ENCODE results near the gene EMC10. TPM values are rescaled to one million over a fixed set of nuclear protein-coding genes. Genes with fewer than 3 reads are reported as not detected.

Gene EMC10
- total RNA-seq, 1 experiment from 2014 or later: 109 TPM

GRCh38 chr19:50451223-50451534 is 25.1 kb upstream of the EMC10 start:
- H2BK15ac ChIP-seq (ENCODE audit: low read depth, low read length): no peak overlapping the region
- no peak overlapping the region for H3K27ac ChIP-seq (ENCODE audit: insufficient read length, low read depth, low read length)
- no peak overlapping the region for H3K14ac ChIP-seq (ENCODE audit: insufficient read depth, low read length)
- TF ChIP-seq CTCF (conservative IDR thresholded peaks at IDR 0.05): no peak
- H3K9me3 Mint-ChIP-seq: peaks cover 2 to 4% of the 10 kb centered on the region in 2 experiments; a peak in 4 of 5 replicates
- H3K4me1 Mint-ChIP-seq: peaks cover 0 to 10% of the 10 kb centered on the region in 2 experiments; a peak in 2 of 4 replicates
- H2AK5ac ChIP-seq (ENCODE audit: insufficient read length, low read length): no peak overlapping the region
- no peak overlapping the region for H4K5ac ChIP-seq (ENCODE audit: insufficient read length, low read depth, low read length)
- no peak overlapping the region for H3K4me2 ChIP-seq (ENCODE audit: insufficient read depth, insufficient read length, low read length)
- H3K4ac ChIP-seq (ENCODE audit: low read depth, low read length): no peak overlapping the region
- H3K9ac ChIP-seq (ENCODE audit: extremely low read depth, insufficient read length, low read length): no peak overlapping the region
- H2AFZ ChIP-seq (ENCODE audit: low read length): no peak overlapping the region
- H3K79me1 ChIP-seq (ENCODE audit: insufficient read depth, low read depth, low read length, poor library complexity, severe bottlenecking): no peaks in the 10 kb centered on the region
- H3K36me3 Mint-ChIP-seq (ENCODE audit: insufficient read depth in 1 of 3, low read depth in 3 of 3): peaks cover 2 to 11% (median 6%) of the 10 kb centered on the region in 3 experiments; a peak in 6 of 7 replicates
- H3K18ac ChIP-seq (ENCODE audit: insufficient read length, low read depth, low read length): no peak overlapping the region
- no peak overlapping the region for H2BK20ac ChIP-seq (ENCODE audit: low read depth, low read length, poor library complexity, severe bottlenecking)
- H4K8ac ChIP-seq (replicated peaks; ENCODE audit: insufficient read length, low read depth, low read length): no peak overlapping the region
- H4K91ac ChIP-seq (ENCODE audit: insufficient read length, low read depth, low read length): no peak overlapping the region
- H3T11ph ChIP-seq (ENCODE audit: low read length): no peak overlapping the region
- H3K56ac ChIP-seq (ENCODE audit: insufficient read length, low read depth, low read length): no peak overlapping the region
- peaks cover 2% of the 10 kb centered on the region for H3K27me3 Mint-ChIP-seq (ENCODE audit: low read depth)
- DNase-seq: no peak
- no peaks in the 10 kb centered on the region for H3K4me1 ChIP-seq (ENCODE audit: insufficient read depth, low read length)
- H3K23ac ChIP-seq (ENCODE audit: insufficient read length, low read depth, low read length): no peak overlapping the region
- WGBS (ENCODE audit: extremely low coverage, insufficient read length, low lambda C conversion rate): no CpG with 5 or more reads among the region's 13 CpGs
- H3K23me2 ChIP-seq (ENCODE audit: insufficient read length, low read depth, low read length, poor library complexity, severe bottlenecking): no peaks in the 10 kb centered on the region
- H2BK120ac ChIP-seq (ENCODE audit: low read depth, low read length, poor library complexity, severe bottlenecking): no peak overlapping the region
- no peaks in the 10 kb centered on the region for H3K27me3 ChIP-seq (ENCODE audit: insufficient read depth, low read length)
- no peaks in the 10 kb centered on the region for H3K79me2 ChIP-seq (ENCODE audit: insufficient read depth, low read length)
- peaks cover 6% of the 10 kb centered on the region for H4K20me1 ChIP-seq (ENCODE audit: control insufficient read depth, insufficient read depth, insufficient read length)
- no peak overlapping the region for H2BK12ac ChIP-seq (ENCODE audit: insufficient read length, low read depth, low read length)
- no peak overlapping the region for H2BK5ac ChIP-seq (ENCODE audit: insufficient read length, low read length)
- H3K4me3 Mint-ChIP-seq: no peak overlapping the region
- H3K27ac Mint-ChIP-seq: no peak overlapping the region
- H3K9me3 ChIP-seq (ENCODE audit: control insufficient read depth, low read depth, low read length): no peaks in the 10 kb centered on the region
